ENCODE data around the gene TMPO. TPM values are rescaled to one million over a fixed set of nuclear protein-coding genes. Genes with fewer than 3 reads are reported as not detected.
"Not testable (repeated sequence)": the region's sequence is repeated elsewhere in the genome, so short reads cannot be mapped to it uniquely, and the experiment has no call there.

Gene TMPO
- total RNA-seq, 1 donor from 2014 or later, result 65.8 TPM

DNA sequence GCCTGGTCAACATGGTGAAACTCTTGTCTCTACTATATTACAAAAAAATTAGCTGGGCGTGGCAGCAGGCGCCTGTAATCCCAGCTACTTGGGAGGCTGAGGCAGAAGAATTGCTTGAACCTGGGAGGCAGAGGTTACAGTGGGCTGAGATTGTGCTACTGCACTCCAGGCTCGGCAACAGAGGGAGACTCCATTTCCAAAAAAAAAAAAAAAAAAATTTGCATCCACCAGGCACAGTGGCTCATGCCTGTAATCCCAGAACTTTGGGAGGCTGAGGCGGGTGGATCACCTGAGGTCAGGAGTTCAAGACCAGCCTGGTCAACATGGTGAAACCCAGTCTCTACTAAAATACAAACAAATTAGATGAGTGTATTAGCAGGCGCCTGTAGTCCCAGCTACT, 3.6 kb upstream of the TMPO start:
- not testable (repeated sequence) for H3K27ac ChIP-seq (ENCODE audit: low read depth, low read length); H3K9ac ChIP-seq (ENCODE audit: low read depth in 1 of 3, low read length in 3 of 3); H3K4me3 ChIP-seq (ENCODE audit: low read length in 3 of 3); H3K36me3 ChIP-seq (ENCODE audit: control insufficient read depth in 3 of 3, insufficient read depth in 3 of 3, low read length in 3 of 3); H3K9me3 ChIP-seq (ENCODE audit: control insufficient read depth in 3 of 3, low read length in 3 of 3); H3K4me1 ChIP-seq (ENCODE audit: control insufficient read depth in 3 of 3, insufficient read depth in 3 of 3, low read length in 3 of 3); H3K27me3 ChIP-seq (ENCODE audit: control insufficient read depth in 3 of 3, insufficient read depth in 3 of 3, low read length in 3 of 3)

- Histone ChIP-seq H3K9ac (ENCODE audit: low read depth in 1 of 3, low read length in 3 of 3) (peak overlapping the region in 1 of 3 donors; percentile 99), H3K9me3 (ENCODE audit: control insufficient read depth in 3 of 3, low read length in 3 of 3) (no peaks in the 10 kb centered on the region), H3K4me1 (ENCODE audit: control insufficient read depth in 3 of 3, insufficient read depth in 3 of 3, low read length in 3 of 3) (peaks cover 4 to 14% (median 9%) of the 10 kb centered on the region in 3 donors), H3K4me3 (ENCODE audit: low read length in 3 of 3) (peak overlapping the region in 2 of 3 donors; percentile 82 to 98), H3K27ac (ENCODE audit: low read depth, low read length) (peak overlapping the region; percentile 12), H3K36me3 (ENCODE audit: control insufficient read depth in 3 of 3, insufficient read depth in 3 of 3, low read length in 3 of 3) (no peaks in the 10 kb centered on the region), H3K27me3 (ENCODE audit: control insufficient read depth in 3 of 3, insufficient read depth in 3 of 3, low read length in 3 of 3) (no peaks in the 10 kb centered on the region)
Observed at GRCh38 chr12:98513379-98514322, 1.7 kb upstream of the TMPO start.

DNA sequence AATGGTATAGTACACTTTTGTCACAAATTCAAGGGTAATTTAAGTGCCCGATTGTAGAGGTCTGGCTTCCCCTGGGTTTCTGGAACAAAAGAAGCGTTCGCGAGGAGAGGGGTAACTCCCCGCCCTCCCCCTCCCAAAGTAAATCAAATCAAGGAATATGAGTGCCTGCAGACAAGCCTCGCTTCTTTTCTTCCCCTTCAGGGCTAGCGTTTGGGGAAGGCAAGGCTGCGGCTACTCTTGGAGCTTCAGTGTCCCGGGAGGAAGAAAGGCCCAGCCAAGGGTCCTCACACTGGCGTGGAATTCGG, 456 bp upstream of the TMPO start:
- peak overlapping the region; percentile 98 to 99 (median 99) for H3K9ac ChIP-seq (ENCODE audit: low read depth in 1 of 3, low read length in 3 of 3)
- peaks cover 4 to 14% (median 9%) of the 10 kb centered on the region in 3 donors for H3K4me1 ChIP-seq (ENCODE audit: control insufficient read depth in 3 of 3, insufficient read depth in 3 of 3, low read length in 3 of 3)
- peak overlapping the region; percentile 93 for H3K27ac ChIP-seq (ENCODE audit: low read depth, low read length)
- no peaks in the 10 kb centered on the region for H3K9me3 ChIP-seq (ENCODE audit: control insufficient read depth in 3 of 3, low read length in 3 of 3)
- no peaks in the 10 kb centered on the region for H3K36me3 ChIP-seq (ENCODE audit: control insufficient read depth in 3 of 3, insufficient read depth in 3 of 3, low read length in 3 of 3)
- peak overlapping the region; percentile 82 to 98 (median 97) for H3K4me3 ChIP-seq (ENCODE audit: low read length in 3 of 3)
- no peaks in the 10 kb centered on the region for H3K27me3 ChIP-seq (ENCODE audit: control insufficient read depth in 3 of 3, insufficient read depth in 3 of 3, low read length in 3 of 3)

GRCh38 chr12:98516111-98516873, 902 bp downstream of the TMPO start:
- Histone ChIP-seq H3K36me3 (ENCODE audit: control insufficient read depth in 3 of 3, insufficient read depth in 3 of 3, low read length in 3 of 3) (no peaks in the 10 kb centered on the region), H3K9ac (ENCODE audit: low read depth in 1 of 3, low read length in 3 of 3) (peak overlapping the region; percentile 98 to 99 (median 99)), H3K27me3 (ENCODE audit: control insufficient read depth in 3 of 3, insufficient read depth in 3 of 3, low read length in 3 of 3) (no peaks in the 10 kb centered on the region), H3K4me1 (ENCODE audit: control insufficient read depth in 3 of 3, insufficient read depth in 3 of 3, low read length in 3 of 3) (peaks cover 4 to 14% (median 9%) of the 10 kb centered on the region in 3 donors), H3K27ac (ENCODE audit: low read depth, low read length) (peak overlapping the region; percentile 93), H3K4me3 (ENCODE audit: low read length in 3 of 3) (peak overlapping the region; percentile 82 to 98 (median 97)), H3K9me3 (ENCODE audit: control insufficient read depth in 3 of 3, low read length in 3 of 3) (no peaks in the 10 kb centered on the region)

GRCh38 chr12:98519257-98519907, 4.0 kb downstream of the TMPO start:
- no peak overlapping the region for H3K4me3 ChIP-seq (ENCODE audit: low read length in 3 of 3)
- H3K4me1 ChIP-seq (ENCODE audit: control insufficient read depth in 3 of 3, insufficient read depth in 3 of 3, low read length in 3 of 3), result peaks cover 4 to 8% (median 5%) of the 10 kb centered on the region in 3 donors
- no peak overlapping the region for H3K27ac ChIP-seq (ENCODE audit: low read depth, low read length)
- no peak overlapping the region for H3K9ac ChIP-seq (ENCODE audit: low read depth in 1 of 3, low read length in 3 of 3)
- H3K27me3 ChIP-seq (ENCODE audit: control insufficient read depth in 3 of 3, insufficient read depth in 3 of 3, low read length in 3 of 3), result no peaks in the 10 kb centered on the region
- H3K9me3 ChIP-seq (ENCODE audit: control insufficient read depth in 3 of 3, low read length in 3 of 3), result no peaks in the 10 kb centered on the region
- H3K36me3 ChIP-seq (ENCODE audit: control insufficient read depth in 3 of 3, insufficient read depth in 3 of 3, low read length in 3 of 3), result peaks cover 0 to 4% (median 0%) of the 10 kb centered on the region in 3 donors

GRCh38 chr12:98530068-98530467, 14.7 kb downstream of the TMPO start:
- Histone ChIP-seq H3K9ac (ENCODE audit: low read depth in 1 of 3, low read length in 3 of 3) (no peak overlapping the region), H3K36me3 (ENCODE audit: control insufficient read depth in 3 of 3, insufficient read depth in 3 of 3, low read length in 3 of 3) (peaks cover 0 to 6% (median 0%) of the 10 kb centered on the region in 3 donors), H3K27ac (ENCODE audit: low read depth, low read length) (no peak overlapping the region), H3K4me3 (ENCODE audit: low read length in 3 of 3) (no peak overlapping the region), H3K9me3 (ENCODE audit: control insufficient read depth in 3 of 3, low read length in 3 of 3) (no peaks in the 10 kb centered on the region), H3K4me1 (ENCODE audit: control insufficient read depth in 3 of 3, insufficient read depth in 3 of 3, low read length in 3 of 3) (peaks cover 6 to 14% (median 9%) of the 10 kb centered on the region in 3 donors), H3K27me3 (ENCODE audit: control insufficient read depth in 3 of 3, insufficient read depth in 3 of 3, low read length in 3 of 3) (no peaks in the 10 kb centered on the region)

GRCh38 chr12:98532687-98533304, 17.4 kb downstream of the TMPO start:
- Histone ChIP-seq H3K4me1 (ENCODE audit: control insufficient read depth in 3 of 3, insufficient read depth in 3 of 3, low read length in 3 of 3) (peaks cover 6 to 14% (median 9%) of the 10 kb centered on the region in 3 donors), H3K9ac (ENCODE audit: low read depth in 1 of 3, low read length in 3 of 3) (no peak overlapping the region), H3K36me3 (ENCODE audit: control insufficient read depth in 3 of 3, insufficient read depth in 3 of 3, low read length in 3 of 3) (peaks cover 0 to 9% (median 0%) of the 10 kb centered on the region in 3 donors), H3K27me3 (ENCODE audit: control insufficient read depth in 3 of 3, insufficient read depth in 3 of 3, low read length in 3 of 3) (no peaks in the 10 kb centered on the region), H3K9me3 (ENCODE audit: control insufficient read depth in 3 of 3, low read length in 3 of 3) (no peaks in the 10 kb centered on the region), H3K4me3 (ENCODE audit: low read length in 3 of 3) (peak overlapping the region in 1 of 3 donors; percentile 39), H3K27ac (ENCODE audit: low read depth, low read length) (peak overlapping the region; percentile 71)

- Histone ChIP-seq H3K9ac (ENCODE audit: low read depth in 1 of 3, low read length in 3 of 3) (peak overlapping the region in 1 of 3 donors; percentile 20), H3K36me3 (ENCODE audit: control insufficient read depth in 3 of 3, insufficient read depth in 3 of 3, low read length in 3 of 3) (peaks cover 0 to 8% (median 0%) of the 10 kb centered on the region in 3 donors)
Observed at GRCh38 chr12:98533723-98534251, 18.4 kb downstream of the TMPO start.

DNA sequence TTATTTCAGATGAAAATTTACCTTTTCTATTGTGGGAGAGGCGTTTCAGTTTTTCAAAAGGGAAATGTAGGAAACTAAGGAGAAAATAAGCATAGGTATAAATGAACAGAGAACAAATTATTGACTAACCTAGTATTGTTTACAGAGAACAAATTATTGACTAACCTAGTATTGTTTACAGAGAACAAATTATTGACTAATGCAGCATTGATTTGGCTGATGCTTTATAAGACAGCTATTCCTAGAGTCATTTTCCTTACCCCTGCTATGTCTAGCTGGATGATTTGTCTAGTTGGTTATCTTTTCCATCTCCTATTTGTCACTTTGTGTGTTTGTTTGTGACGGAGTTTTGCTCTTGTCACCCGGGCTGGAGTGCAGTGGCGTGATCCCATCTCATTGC, 22.6 kb downstream of the TMPO start:
- Histone ChIP-seq H3K27ac (ENCODE audit: low read depth, low read length) (no peak overlapping the region), H3K9ac (ENCODE audit: low read depth in 1 of 3, low read length in 3 of 3) (no peak overlapping the region), H3K27me3 (ENCODE audit: control insufficient read depth in 3 of 3, insufficient read depth in 3 of 3, low read length in 3 of 3) (no peaks in the 10 kb centered on the region), H3K36me3 (ENCODE audit: control insufficient read depth in 3 of 3, insufficient read depth in 3 of 3, low read length in 3 of 3) (peaks cover 0 to 7% (median 0%) of the 10 kb centered on the region in 3 donors), H3K4me1 (ENCODE audit: control insufficient read depth in 3 of 3, insufficient read depth in 3 of 3, low read length in 3 of 3) (peaks cover 6 to 9% (median 8%) of the 10 kb centered on the region in 3 donors), H3K4me3 (ENCODE audit: low read length in 3 of 3) (no peak overlapping the region), H3K9me3 (ENCODE audit: control insufficient read depth in 3 of 3, low read length in 3 of 3) (no peaks in the 10 kb centered on the region)

More at GRCh38 chr12:98533723-98534251, 18.4 kb downstream of the TMPO start:
- Histone ChIP-seq H3K9me3 (ENCODE audit: control insufficient read depth in 3 of 3, low read length in 3 of 3) (no peaks in the 10 kb centered on the region), H3K4me3 (ENCODE audit: low read length in 3 of 3) (peak overlapping the region; percentile 25 to 59 (median 39)), H3K27me3 (ENCODE audit: control insufficient read depth in 3 of 3, insufficient read depth in 3 of 3, low read length in 3 of 3) (no peaks in the 10 kb centered on the region), H3K4me1 (ENCODE audit: control insufficient read depth in 3 of 3, insufficient read depth in 3 of 3, low read length in 3 of 3) (peaks cover 6 to 14% (median 9%) of the 10 kb centered on the region in 3 donors), H3K27ac (ENCODE audit: low read depth, low read length) (peak overlapping the region; percentile 71)

All from skeletal muscle tissue (tissue), 4 donors.